Right lung (tissue), 10 donors: ENCODE measurements around the gene DCAF16. TPM values are rescaled to one million over a fixed set of nuclear protein-coding genes. Genes with fewer than 3 reads are reported as not detected.
"Not testable (repeated sequence)": the region's sequence is repeated elsewhere in the genome, so short reads cannot be mapped to it uniquely, and the experiment has no call there.

Source experiments
- DNase-seq, 2 donors: peaks; one replicate each; pipeline ENCODE4 v3.0.0-alpha.2; 2013
- long read RNA-seq, 8 donors: transcript quantifications; one replicate each; lab custom pipeline, GENCODE V29; 2026
- polyA plus RNA-seq, 5 donors: library from polyadenylated mRNA; unstranded; fragments of 120-200 nt; gene quantifications; one replicate each; pipeline versions ENCODE4 v1.2.1 to v1.2.3, GENCODE V29; 2013; ENCODE audit warnings: inconsistent platforms in 1 of 5, low replicate concordance in 1 of 5; ENCODE audit not compliant: insufficient read length in 5 of 5, insufficient read depth in 1 of 5

Gene DCAF16
- polyA plus RNA-seq: 10 to 100 TPM; 44.3 to 75.0 (median 60.3) TPM
- long read RNA-seq, donor 1, full-length matches to known transcripts: 12 of 28 reads
- long read RNA-seq, donor 1, partial matches to known transcripts: 11 of 28 reads
- long read RNA-seq, donor 1, other reads (novel, unspliced or antisense): 5 of 28 reads
- long read RNA-seq, donor 2, full-length matches to known transcripts: 7 of 12 reads
- long read RNA-seq, donor 2, partial matches to known transcripts: 0 of 12 reads
- long read RNA-seq, donor 2, other reads (novel, unspliced or antisense): 5 of 12 reads
- long read RNA-seq, donor 3, full-length matches to known transcripts: 7 of 7 reads
- long read RNA-seq, donor 3, partial matches to known transcripts: 0 of 7 reads
- long read RNA-seq, donor 3, other reads (novel, unspliced or antisense): 0 of 7 reads
- long read RNA-seq, donor 4, full-length matches to known transcripts: 7 of 15 reads
- long read RNA-seq, donor 4, partial matches to known transcripts: 8 of 15 reads
- long read RNA-seq, donor 4, other reads (novel, unspliced or antisense): 0 of 15 reads
- long read RNA-seq, donor 5, full-length matches to known transcripts: 10 of 40 reads
- long read RNA-seq, donor 5, partial matches to known transcripts: 30 of 40 reads
- long read RNA-seq, donor 5, other reads (novel, unspliced or antisense): 0 of 40 reads
- long read RNA-seq, donor 6, full-length matches to known transcripts: 12 of 19 reads
- long read RNA-seq, donor 6, partial matches to known transcripts: 0 of 19 reads
- long read RNA-seq, donor 6, other reads (novel, unspliced or antisense): 7 of 19 reads
- long read RNA-seq, donor 7, full-length matches to known transcripts: 10 of 22 reads
- long read RNA-seq, donor 7, partial matches to known transcripts: 12 of 22 reads
- long read RNA-seq, donor 7, other reads (novel, unspliced or antisense): 0 of 22 reads
- long read RNA-seq, donor 8, full-length matches to known transcripts: 1 of 1 reads
- long read RNA-seq, donor 8, partial matches to known transcripts: 0 of 1 reads
- long read RNA-seq, donor 8, other reads (novel, unspliced or antisense): 0 of 1 reads

GRCh38 chr4:17810260-17811077 is at the start of gene DCAF16, which contains the start of gene NCAPG:
Gene DCAF16, minus strand, starts transcription at chr4:17810757. Its CDS starts 6,616 bp downstream, at chr4:17804141.
Gene NCAPG, plus strand, starts transcription at chr4:17810979. Its CDS starts 99 bp downstream, at chr4:17811078.
- peak; percentile 99 for DNase-seq

GRCh38 chr4:17859793-17860406 is 49.3 kb upstream of the DCAF16 start:
- DNase-seq: no peak

- no peak for DNase-seq
These were observed 43.5 kb upstream of the DCAF16 start for GRCh38 chr4:17854036-17854435.

- no peak for DNase-seq
These were observed 41.4 kb upstream of the DCAF16 start for GRCh38 chr4:17851959-17852358.

- not testable (repeated sequence) for DNase-seq
These were observed 39.7 kb upstream of the DCAF16 start for GRCh38 chr4:17850295-17850694.

- no peak for DNase-seq
These were observed 35.7 kb upstream of the DCAF16 start for GRCh38 chr4:17846266-17846665.

DNA sequence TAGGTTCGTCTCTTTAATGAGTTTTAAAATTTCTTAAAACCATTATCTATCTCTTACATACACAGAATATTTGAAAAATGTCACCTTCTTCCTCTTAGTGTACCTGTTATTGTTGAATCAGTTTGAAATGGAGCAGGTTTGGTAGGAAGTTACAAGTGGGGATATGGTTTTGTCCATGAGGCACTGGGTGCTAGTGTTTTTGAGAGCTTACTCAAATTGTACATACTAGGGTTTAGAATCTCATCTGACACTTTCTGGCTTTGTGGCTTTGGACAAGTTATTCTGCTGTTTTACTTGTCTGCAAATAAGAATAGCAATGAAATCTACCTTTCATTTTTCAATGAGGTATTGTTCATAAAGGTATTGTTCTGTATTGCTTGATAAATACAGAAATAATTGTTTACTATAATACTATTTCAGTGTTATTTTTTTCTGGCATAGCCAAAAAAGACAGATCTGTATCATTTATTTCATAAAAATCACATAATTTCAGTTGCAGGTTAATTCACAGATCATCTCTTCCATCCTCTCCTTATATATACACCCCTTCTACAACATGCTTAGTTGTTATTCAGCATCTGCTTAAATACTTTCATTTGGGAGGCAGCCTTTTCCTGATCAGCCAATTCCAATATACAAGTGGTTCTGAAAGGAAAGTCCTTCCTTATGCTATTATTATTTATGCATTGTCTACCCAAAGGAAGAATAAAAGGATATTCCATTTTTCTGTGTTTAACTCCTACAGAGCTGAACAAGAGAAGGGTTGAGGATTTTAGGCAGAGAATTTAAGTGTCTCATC is 13.5 kb upstream of the DCAF16 start:
- DNase-seq: no peak

DNA sequence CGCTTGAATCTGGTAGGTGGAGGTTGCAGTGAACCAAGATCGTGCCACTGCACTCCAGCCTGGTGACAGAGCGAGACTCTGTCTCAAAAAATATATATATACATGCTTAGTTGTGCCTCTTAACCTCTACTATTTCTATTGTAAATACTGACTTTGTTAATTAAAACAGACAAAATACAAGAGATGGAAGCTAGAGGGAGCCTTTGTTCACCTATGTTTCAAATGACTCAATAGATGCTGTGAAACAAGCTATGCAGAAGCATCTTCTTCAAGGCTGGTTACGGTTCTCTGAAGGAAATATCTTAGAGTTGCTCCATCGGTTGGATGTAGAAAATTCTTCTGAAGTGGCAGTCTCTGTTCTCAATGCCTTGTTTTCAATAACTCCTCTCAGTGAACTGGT is 6.5 kb upstream of the DCAF16 start:
- peak in 1 of 2 donors; percentile 29 for DNase-seq

DNA sequence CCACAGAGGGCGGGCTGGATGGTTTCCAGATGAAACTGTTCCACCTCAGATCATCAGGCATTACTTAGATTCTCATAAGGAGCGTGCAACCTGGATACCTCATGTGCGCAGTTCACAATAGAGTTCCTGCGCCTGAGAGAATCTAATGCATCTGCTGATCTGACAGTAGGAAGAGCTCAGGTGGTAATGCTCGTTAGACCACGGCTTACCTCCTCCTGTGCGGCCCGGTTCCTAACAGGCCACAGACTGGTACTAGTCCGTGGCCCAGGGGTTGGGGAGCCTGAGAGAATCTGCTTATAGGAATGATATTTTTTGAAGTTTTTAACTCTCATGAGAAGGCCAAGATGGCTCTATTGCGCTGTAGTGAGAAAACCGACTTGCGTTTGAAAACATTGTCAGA is 5.6 kb upstream of the DCAF16 start:
- no peak for DNase-seq

- no peak for DNase-seq
These were observed 3.6 kb upstream of the DCAF16 start for GRCh38 chr4:17814140-17814539.

GRCh38 chr4:17812801-17813200 is 2.2 kb upstream of the DCAF16 start:
- DNase-seq: no peak

DNA sequence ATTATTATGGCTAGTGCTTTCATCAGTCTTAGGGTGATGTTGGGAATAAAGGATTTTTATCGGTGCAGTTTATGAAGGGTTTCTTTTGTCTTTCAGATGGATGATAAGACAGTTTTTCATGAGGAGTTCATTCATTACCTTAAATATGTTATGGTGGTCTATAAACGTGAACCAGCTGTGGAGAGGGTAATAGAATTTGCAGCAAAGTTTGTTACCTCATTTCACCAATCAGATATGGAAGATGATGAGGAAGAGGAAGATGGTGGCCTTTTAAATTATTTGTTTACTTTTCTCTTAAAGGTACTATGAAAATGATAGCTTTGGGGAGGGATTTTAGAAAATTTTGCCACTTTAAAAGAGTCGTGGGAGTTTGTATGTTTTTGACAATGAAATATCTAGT is 1.6 kb upstream of the DCAF16 start:
- no peak for DNase-seq

DNA sequence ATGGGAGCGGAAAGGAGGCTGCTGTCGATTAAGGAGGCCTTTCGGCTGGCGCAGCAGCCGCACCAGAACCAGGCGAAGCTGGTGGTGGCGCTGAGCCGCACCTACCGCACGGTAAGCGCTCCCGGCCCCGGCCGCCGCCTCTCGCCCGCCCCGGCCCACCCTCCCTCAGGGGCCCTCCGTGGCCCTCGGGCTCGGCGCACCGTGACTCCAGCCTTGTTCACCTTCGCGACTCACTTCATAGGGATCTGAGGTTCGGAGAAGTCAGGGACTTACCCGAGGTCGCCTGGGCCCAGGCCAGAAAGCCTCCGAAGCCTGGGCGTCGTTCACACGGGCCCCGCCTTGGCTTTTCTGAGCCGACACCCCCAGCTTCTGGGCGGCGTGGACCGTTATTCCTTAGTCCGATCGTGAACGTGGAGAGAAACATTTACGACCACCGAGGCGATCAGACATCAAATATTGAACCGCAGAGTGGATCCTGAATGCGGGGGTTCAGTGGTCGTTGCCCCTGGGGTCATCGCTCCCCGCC is 584 bp upstream of the DCAF16 start:
- DNase-seq: peak in 1 of 2 donors; percentile 29

DNA sequence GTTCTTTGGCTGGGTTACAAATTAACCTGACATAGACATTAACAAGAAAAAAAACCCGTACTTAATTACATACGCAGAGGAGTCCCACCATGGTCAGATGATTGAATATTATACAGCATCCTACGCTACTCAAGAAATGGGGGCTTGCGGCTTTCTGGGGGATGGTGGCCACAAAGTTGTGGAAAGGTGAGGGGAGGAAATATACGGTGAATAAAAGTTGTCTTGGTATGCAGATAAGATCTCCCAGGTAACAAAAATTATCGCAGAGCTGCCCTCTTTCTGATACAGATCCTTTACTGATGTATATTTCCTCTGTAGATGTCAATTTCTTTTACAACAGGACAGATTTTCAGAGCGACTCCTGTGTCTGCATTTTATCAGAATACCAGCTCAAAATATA is 890 bp downstream of the DCAF16 start:
- DNase-seq: no peak

GRCh38 chr4:17807446-17807845 is 3.1 kb downstream of the DCAF16 start:
- peak in 1 of 2 donors; percentile 22 for DNase-seq

- no peak for DNase-seq
These were observed 4.9 kb downstream of the DCAF16 start for GRCh38 chr4:17805580-17806155.

- no peak for DNase-seq
These were observed 12.7 kb downstream of the DCAF16 start for GRCh38 chr4:17797808-17798207.

- no peak for DNase-seq
These were observed 15.8 kb downstream of the DCAF16 start for GRCh38 chr4:17794730-17795129.

DNA sequence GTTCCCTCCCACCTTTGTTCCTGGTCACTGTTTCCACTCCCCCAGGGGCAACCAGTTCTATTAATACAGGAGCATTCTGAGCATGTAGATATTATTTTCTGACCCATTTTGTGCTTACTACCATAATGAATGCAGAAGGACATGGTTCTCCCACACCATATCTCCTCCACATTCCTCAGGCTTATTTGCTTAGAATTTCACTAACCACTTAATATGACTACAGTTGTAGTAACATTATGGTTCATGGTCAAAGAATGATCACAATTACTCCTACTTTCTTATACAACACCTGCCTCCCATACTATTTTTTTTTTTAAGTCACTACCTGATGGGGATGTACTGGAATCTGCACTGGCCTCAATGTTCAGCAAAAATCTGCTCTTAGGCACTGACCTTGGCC is 21.6 kb downstream of the DCAF16 start:
- DNase-seq: no peak
